Brain microvascular endothelial cell (primary cell): ENCODE results near the gene PRDM16.

ENCODE experiments used
- DNase-seq: peaks from one replicate; pipeline ENCODE4 v3.0.0-alpha.2; 2020
- H3K27ac ChIP-seq: fragments of 250-450 bp; sonication (Bioruptor Pico); 2 replicates; pipeline ENCODE4 v1.5.1; 2020; ENCODE audit warnings: mild to moderate bottlenecking, moderate library complexity
- H3K27me3 ChIP-seq: fragments of 250-450 bp; sonication (Bioruptor Pico); replicated peaks from 2 replicates; pipeline ENCODE4 v1.5.1; 2020; ENCODE audit warnings: mild to moderate bottlenecking
- H3K36me3 ChIP-seq: fragments of 250-450 bp; sonication (Bioruptor Pico); replicated peaks from 2 replicates; pipeline ENCODE4 v1.5.1; 2020; ENCODE audit warnings: mild to moderate bottlenecking
- H3K4me3 ChIP-seq: 2 replicates; pipeline ENCODE4 v1.5.1; 2011; ENCODE audit warnings: low read depth, mild to moderate bottlenecking, control low read depth, low read length, moderate library complexity
- in situ Hi-C: cut with HindIII; loops from 2 replicates; pipeline ENCODE4 v1.10.0; 2017; ENCODE audit warnings: low sequenced_read_pairs, low pct_ligation_motif_present
- TF ChIP-seq, protein P1 (sequence below): IDR thresholded peaks from 2 replicates; pipeline ENCODE4 v1.5.1; 2011; ENCODE audit warnings: low read depth, mild to moderate bottlenecking, moderate library complexity, low read length, control low read depth, inconsistent platforms; ENCODE audit errors: missing control alignments

The PRDM16 gene

DNA sequence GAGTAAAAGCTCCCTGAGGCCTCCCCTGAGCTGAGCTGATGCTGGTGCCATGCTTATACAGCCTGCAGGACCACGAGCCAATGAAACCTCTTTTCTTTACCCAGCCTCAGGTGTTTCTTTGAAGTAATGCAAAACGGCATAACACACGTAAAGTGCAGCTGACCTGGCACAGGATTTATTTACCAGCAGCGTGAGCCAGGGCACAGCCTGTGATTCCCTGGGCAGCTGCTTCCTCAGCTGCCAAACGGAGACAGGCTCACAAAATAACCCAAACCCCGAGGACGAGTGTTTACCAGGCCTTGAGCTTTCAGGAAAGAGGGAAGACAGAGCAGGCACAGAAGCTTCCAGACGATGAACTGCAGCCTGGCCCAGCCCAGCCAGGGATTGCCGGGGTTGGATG lies 264.9 kb downstream of the PRDM16 start:
- TF ChIP-seq, protein P1, sequence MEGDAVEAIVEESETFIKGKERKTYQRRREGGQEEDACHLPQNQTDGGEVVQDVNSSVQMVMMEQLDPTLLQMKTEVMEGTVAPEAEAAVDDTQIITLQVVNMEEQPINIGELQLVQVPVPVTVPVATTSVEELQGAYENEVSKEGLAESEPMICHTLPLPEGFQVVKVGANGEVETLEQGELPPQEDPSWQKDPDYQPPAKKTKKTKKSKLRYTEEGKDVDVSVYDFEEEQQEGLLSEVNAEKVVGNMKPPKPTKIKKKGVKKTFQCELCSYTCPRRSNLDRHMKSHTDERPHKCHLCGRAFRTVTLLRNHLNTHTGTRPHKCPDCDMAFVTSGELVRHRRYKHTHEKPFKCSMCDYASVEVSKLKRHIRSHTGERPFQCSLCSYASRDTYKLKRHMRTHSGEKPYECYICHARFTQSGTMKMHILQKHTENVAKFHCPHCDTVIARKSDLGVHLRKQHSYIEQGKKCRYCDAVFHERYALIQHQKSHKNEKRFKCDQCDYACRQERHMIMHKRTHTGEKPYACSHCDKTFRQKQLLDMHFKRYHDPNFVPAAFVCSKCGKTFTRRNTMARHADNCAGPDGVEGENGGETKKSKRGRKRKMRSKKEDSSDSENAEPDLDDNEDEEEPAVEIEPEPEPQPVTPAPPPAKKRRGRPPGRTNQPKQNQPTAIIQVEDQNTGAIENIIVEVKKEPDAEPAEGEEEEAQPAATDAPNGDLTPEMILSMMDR: no peak
- DNase-seq: no peak
- H3K27me3 ChIP-seq: no peaks in the 10 kb centered on the region
- H3K27ac ChIP-seq: no peak overlapping the region
- in situ Hi-C loops: no loop called here
- H3K4me3 ChIP-seq: no peak overlapping the region
- no peaks in the 10 kb centered on the region for H3K36me3 ChIP-seq

DNA sequence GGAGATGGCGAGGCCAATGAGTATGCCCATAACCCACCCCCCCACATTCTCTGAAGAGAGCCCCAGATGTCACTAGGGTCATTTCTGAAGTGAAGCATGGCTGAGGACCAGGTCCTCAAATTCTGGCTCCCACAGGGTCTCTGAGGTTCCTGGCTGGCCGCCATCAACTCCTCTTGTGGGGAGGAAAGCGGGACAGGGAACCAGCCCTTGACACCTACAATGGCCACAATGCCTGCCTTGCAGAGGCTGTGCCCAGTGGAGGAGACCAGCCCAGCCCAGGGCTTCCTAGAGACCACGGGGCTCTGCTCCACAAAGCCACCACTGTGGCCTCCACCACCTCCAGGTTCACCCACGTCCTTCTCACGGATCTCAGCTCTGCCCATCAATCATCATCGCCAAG lies 265.4 kb downstream of the PRDM16 start:
- in situ Hi-C loops: no loop called here
- H3K27me3 ChIP-seq: no peaks in the 10 kb centered on the region
- DNase-seq: no peak

DNA sequence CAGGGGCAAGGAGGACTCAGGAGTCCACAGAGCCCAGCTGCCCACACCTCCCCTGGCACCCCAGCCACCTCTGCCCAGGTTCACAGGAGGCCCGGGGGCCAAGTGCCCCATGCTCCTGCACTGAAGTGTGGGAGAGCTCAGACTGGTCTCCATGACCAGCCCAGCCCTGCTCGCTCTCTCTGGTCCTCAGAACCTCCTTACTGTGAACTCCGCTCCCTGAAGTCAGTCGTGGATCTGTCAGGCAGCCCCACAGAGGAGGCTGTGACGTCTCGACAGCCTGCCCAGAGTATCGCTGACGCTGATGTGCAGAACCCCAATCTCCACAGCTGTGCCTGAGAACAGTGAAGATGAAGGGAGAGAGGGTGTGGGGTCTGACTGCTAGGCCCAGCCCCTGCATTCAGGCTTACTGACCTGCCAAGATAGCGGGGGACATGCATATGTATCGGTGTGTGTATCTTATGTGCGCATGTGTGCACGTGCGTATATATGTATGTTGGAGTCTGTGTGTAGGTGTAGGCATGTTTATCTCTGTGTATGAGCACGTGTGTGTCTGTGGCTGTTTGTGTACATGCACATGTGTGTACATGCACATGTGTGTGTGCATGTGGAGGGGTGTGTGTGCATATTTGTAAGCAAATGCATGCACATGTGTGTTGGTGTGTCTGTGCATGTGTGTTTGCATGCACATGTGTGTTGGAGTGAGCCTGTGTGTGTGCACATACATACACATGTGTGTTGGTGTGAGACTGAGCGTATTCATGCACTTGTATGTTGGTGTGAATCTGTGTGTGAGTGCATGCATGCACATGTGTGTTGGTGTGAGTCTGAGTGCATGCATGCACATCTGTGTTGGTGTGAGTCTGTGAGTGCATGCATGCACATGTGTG lies 267.0 kb downstream of the PRDM16 start:
- TF ChIP-seq, protein P1: no peak
- no peak overlapping the region for H3K4me3 ChIP-seq
- no peaks in the 10 kb centered on the region for H3K36me3 ChIP-seq
- no peaks in the 10 kb centered on the region for H3K27me3 ChIP-seq
- no peak for DNase-seq
- no peak overlapping the region for H3K27ac ChIP-seq
- in situ Hi-C loops: no loop called here

More for the DNA sequence above, 265.4 kb downstream of the PRDM16 start:
- TF ChIP-seq, protein P1: no peak
- Histone ChIP-seq H3K4me3 (no peak overlapping the region), H3K27ac (no peak overlapping the region), H3K36me3 (no peaks in the 10 kb centered on the region)

DNA sequence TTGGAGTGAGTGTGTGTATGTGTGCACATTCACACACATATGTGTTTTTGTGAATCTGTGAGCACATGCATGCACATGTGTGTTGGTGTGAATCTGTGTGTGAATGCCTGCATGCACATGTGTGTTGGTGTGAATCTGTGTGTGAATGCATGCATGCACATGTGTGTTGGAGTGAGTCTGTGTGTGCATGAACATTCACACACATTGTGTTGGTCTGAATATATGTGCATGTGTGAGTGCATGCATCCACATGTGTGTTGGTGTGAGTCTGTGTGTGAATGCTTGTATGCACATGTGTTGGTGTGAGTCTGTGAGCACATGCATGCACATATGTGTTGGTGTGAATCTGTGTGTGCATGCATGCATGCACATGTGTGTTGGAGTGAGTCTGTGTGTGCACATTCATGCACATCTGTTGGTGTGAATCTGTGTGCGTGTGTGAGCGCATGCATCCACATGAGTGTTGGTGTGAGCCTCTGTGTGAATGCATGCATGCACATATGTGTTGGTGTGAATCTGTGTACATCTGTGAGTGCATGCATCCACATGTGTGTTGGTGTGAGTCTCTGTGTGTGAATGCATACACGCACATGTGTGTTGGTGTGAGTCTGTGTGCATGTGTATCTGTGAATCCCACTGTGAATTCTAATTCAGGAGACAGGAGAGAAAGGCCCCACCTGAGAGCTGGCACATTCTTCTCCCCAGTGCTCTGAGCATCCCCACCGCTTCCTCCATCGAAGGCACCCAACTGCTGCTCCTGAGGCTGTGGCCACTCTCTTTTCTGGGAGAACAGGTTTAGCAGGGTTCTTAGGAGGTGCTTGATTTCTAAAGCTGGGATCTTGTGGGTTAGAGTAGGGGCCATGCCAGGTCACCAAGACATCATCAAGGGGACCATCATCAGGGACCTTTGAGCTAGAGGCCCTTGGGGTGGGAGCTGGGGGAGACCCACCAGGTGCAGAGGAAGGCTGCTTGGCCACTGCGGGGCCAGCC lies 267.9 kb downstream of the PRDM16 start:
- Histone ChIP-seq H3K27ac (no peak overlapping the region), H3K27me3 (no peaks in the 10 kb centered on the region), H3K4me3 (no peak overlapping the region), H3K36me3 (no peaks in the 10 kb centered on the region)
- in situ Hi-C loops: no loop called here
- TF ChIP-seq, protein P1: no peak
- no peak for DNase-seq

DNA sequence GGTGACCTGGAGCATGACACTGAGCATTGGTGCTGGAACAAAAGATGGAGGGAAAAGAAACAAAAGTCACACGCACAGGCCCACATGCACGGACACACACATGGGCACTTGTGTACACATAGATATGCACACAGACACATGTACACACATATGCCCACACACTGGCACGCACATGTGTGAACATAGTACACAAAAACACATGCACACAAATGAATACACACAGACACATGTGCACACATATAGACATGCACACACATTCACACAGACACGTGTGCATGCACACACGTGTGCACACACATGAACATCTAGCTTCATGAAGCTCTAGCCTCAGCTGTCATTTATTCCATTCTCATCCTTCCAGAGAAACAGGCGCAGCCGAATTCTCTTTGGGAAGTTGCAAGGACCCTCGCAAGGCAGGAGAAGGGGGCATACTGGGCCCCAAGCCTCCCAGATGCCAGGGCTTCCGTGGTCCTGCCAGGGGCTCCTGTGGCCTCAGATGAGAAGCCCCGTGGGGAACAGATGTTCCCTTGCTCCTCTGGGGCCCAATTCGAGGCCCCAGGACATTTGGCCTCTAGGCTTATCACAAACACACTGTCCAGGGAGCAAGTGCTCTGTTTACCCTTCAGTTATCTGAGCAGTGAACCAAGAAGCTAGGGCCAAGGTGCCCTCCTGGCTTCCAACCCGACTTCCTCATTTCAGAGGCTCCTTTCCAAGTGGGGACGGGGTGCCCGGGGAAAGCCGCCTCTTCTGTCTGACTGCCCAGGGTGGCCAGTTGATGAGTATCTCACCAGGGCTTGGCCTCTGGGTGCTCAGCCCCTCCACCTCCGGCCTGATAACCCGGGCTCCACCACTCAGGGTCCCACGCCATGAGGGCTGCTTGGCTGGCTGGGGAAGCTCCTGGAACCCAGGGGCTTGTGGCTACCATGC lies 269.1 kb downstream of the PRDM16 start:
- no peaks in the 10 kb centered on the region for H3K27me3 ChIP-seq
- TF ChIP-seq, protein P1: no peak
- H3K4me3 ChIP-seq: no peak overlapping the region
- DNase-seq: no peak
- H3K36me3 ChIP-seq: no peaks in the 10 kb centered on the region
- H3K27ac ChIP-seq: no peak overlapping the region
- in situ Hi-C loops: no loop called here
